Subcutaneous abdominal adipose tissue (tissue), 5 donors: ENCODE results near the gene PCF11.
"Not testable (repeated sequence)": the region's sequence is repeated elsewhere in the genome, so short reads cannot be mapped to it uniquely, and the experiment has no call there.

Experiments used
- H3K27ac ChIP-seq: one replicate; pipeline ENCODE4 v1.7.0; 2013; ENCODE audit warnings: low read depth, mild to moderate bottlenecking, inconsistent platforms, low read length, moderate library complexity
- H3K27me3 ChIP-seq, 5 donors: one replicate each; pipeline ENCODE4 v1.7.0; 2013; ENCODE audit warnings: low read length in 5 of 5, inconsistent platforms in 1 of 5; ENCODE audit not compliant: control insufficient read depth in 5 of 5, insufficient read depth in 4 of 5
- H3K36me3 ChIP-seq, 5 donors: one replicate each; pipeline ENCODE4 v1.7.0; 2013; ENCODE audit warnings: low read length in 5 of 5; ENCODE audit not compliant: control insufficient read depth in 5 of 5, insufficient read depth in 5 of 5
- H3K4me1 ChIP-seq, 5 donors: one replicate each; pipeline ENCODE4 v1.7.0; 2013; ENCODE audit warnings: low read length in 5 of 5, mild to moderate bottlenecking in 3 of 5, moderate library complexity in 1 of 5; ENCODE audit not compliant: control insufficient read depth in 5 of 5, insufficient read depth in 5 of 5
- H3K4me3 ChIP-seq, 5 donors: one replicate each; pipeline ENCODE4 v1.7.0; 2013; ENCODE audit warnings: low read length in 5 of 5, low read depth in 1 of 5
- H3K9ac ChIP-seq, 5 donors: one replicate each; pipeline ENCODE4 v1.7.0; 2013; ENCODE audit warnings: low read length in 5 of 5, mild to moderate bottlenecking in 4 of 5, moderate library complexity in 3 of 5
- H3K9me3 ChIP-seq, 5 donors: one replicate each; pipeline ENCODE4 v1.7.0; 2013; ENCODE audit warnings: low read length in 5 of 5; ENCODE audit not compliant: control insufficient read depth in 5 of 5
- donor health status: healthy.
- donor health status: healthy.
- donor health status: healthy.
- donor health status: healthy.
- donor health status: healthy.

The PCF11 gene

GRCh38 chr11:83124636-83125424 lies 32.1 kb upstream of the PCF11 start:
- Histone ChIP-seq H3K4me3 (no peak overlapping the region), H3K4me1 (no peaks in the 10 kb centered on the region), H3K9ac (no peak overlapping the region), H3K9me3 (no peaks in the 10 kb centered on the region), H3K36me3 (no peaks in the 10 kb centered on the region), H3K27me3 (no peaks in the 10 kb centered on the region), H3K27ac (no peak overlapping the region)

DNA sequence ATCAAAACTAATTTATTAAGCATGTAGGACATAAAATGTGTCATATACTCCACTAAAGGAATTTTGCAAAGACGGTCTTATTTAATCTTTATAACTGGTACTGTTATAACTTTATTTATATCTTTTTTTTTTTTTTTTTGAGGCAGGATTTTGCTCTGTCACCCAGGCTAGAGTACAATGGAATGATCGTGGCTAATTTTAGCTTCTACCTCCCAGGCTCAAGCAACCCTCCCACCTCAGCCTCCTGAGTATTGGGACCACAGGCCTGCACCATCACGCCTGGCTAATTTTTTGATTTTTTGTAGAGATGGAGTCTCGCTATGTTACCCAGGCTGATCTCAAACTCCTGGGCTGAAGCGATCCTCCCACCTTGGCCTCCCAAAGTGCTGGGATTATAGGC lies 31.4 kb upstream of the PCF11 start:
- Histone ChIP-seq H3K4me3 (no peak overlapping the region), H3K9ac (no peak overlapping the region), H3K36me3 (no peaks in the 10 kb centered on the region), H3K9me3 (no peaks in the 10 kb centered on the region), H3K27me3 (no peaks in the 10 kb centered on the region), H3K4me1 (no peaks in the 10 kb centered on the region), H3K27ac (no peak overlapping the region)

DNA sequence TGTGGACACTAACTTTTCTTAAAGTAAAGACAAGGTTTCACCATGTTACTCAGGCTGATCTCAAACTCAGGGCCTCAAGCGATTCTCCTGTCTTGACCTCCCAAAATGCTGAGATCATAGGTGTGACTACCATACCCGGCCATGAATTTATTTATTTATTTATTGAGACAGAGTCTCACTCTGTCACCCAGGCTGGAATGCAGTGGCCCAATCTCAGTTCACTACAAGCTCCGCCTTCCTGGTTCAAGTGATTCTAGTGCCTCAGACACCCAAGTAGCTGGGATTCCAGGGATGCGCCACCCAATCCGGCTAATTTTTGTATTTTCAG lies 29.7 kb upstream of the PCF11 start:
- no peak overlapping the region for H3K27ac ChIP-seq
- H3K27me3 ChIP-seq, result no peaks in the 10 kb centered on the region
- H3K4me3 ChIP-seq, result no peak overlapping the region

DNA sequence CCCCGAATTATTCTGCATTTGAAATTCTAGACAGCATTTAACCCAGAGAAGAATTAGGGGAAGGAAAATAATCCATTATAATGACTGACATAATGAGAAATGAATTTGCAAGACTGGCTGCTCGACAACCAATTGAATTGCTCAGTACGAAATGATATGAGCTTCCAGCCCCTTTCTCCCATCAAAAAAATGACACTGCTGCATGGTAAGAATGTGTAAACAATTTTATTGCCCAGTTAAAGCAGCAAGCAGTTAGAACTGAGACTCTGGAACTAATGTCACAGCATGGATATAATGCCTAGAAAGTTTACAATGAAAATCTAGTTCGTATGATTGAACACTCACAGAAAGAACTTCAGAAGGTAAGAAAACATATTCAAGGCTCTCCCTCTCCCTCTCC lies 24.7 kb upstream of the PCF11 start:
- Histone ChIP-seq H3K9me3 (no peaks in the 10 kb centered on the region), H3K27ac (no peak overlapping the region), H3K4me3 (no peak overlapping the region)

More for the DNA sequence above, 29.7 kb upstream of the PCF11 start:
- Histone ChIP-seq H3K36me3 (no peaks in the 10 kb centered on the region), H3K9me3 (no peaks in the 10 kb centered on the region), H3K4me1 (no peaks in the 10 kb centered on the region), H3K9ac (no peak overlapping the region)

GRCh38 chr11:83133266-83133665 lies 23.7 kb upstream of the PCF11 start:
- H3K9me3 ChIP-seq, H3K4me3 ChIP-seq, H3K4me1 ChIP-seq, H3K9ac ChIP-seq, H3K36me3 ChIP-seq, H3K27me3 ChIP-seq, H3K27ac ChIP-seq: not testable (repeated sequence)

More for the DNA sequence above, 24.7 kb upstream of the PCF11 start:
- Histone ChIP-seq H3K9ac (no peak overlapping the region), H3K4me1 (no peaks in the 10 kb centered on the region), H3K27me3 (no peaks in the 10 kb centered on the region), H3K36me3 (no peaks in the 10 kb centered on the region)

- no peak overlapping the region for H3K9ac ChIP-seq
- H3K9me3 ChIP-seq, result no peaks in the 10 kb centered on the region
- no peak overlapping the region for H3K4me3 ChIP-seq
- H3K27me3 ChIP-seq, result no peaks in the 10 kb centered on the region
- H3K4me1 ChIP-seq, result no peaks in the 10 kb centered on the region
- no peaks in the 10 kb centered on the region for H3K36me3 ChIP-seq
- no peak overlapping the region for H3K27ac ChIP-seq
Measured at GRCh38 chr11:83139310-83139709, 17.6 kb upstream of the PCF11 start.

- Histone ChIP-seq H3K4me3 (no peak overlapping the region), H3K9me3 (no peaks in the 10 kb centered on the region), H3K27ac (no peak overlapping the region), H3K4me1 (peaks cover 0 to 5% (median 0%) of the 10 kb centered on the region in 5 donors), H3K36me3 (no peaks in the 10 kb centered on the region), H3K9ac (no peak overlapping the region), H3K27me3 (no peaks in the 10 kb centered on the region)
Measured at GRCh38 chr11:83140691-83141455, 16.1 kb upstream of the PCF11 start.

DNA sequence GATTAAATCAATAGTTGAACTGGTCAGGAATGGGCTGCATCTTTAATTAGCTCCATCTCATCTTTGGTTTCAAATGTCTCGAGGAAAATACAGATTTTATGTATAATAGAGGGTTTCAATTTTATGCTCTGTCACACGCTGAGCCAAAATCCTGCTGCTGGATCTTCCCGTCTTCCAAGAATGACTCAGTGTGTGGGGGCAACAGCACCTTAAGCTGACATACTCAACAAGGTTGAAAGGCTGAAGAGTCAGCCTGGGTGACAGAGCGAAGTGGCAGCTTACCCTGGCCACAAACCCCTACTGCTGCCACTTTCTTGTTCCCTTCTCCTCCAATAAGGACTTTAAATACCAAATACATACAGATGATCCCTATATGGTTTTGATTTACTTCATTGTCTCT lies 9.0 kb upstream of the PCF11 start:
- no peak overlapping the region for H3K9ac ChIP-seq
- no peaks in the 10 kb centered on the region for H3K9me3 ChIP-seq
- no peaks in the 10 kb centered on the region for H3K27me3 ChIP-seq

DNA sequence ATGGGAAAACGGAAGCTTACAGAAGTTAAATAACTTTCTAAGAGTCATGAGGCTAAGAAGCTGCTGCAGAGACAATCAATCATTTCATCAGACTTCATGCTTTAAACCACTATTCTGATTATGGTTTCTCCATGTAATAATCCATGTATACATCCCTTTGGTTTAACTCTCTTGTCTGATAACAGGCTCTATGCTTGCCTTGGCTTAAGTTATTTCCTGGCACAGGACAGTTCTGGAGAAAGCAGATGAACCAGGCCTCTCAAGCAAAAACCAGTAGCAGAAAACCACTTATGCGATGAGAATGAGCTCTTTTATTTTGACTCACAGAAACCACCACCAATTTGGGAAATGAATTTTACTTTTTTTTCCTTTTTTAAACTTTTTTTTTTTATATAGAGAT lies 6.5 kb upstream of the PCF11 start:
- Histone ChIP-seq H3K9ac (no peak overlapping the region), H3K9me3 (no peaks in the 10 kb centered on the region), H3K4me3 (no peak overlapping the region), H3K27me3 (no peaks in the 10 kb centered on the region), H3K27ac (no peak overlapping the region), H3K4me1 (peaks cover 0 to under 1% (median 0%) of the 10 kb centered on the region in 5 donors), H3K36me3 (no peaks in the 10 kb centered on the region)

More for the DNA sequence above, 9.0 kb upstream of the PCF11 start:
- H3K27ac ChIP-seq, result no peak overlapping the region
- H3K36me3 ChIP-seq, result no peaks in the 10 kb centered on the region
- H3K4me1 ChIP-seq, result peaks cover 0 to 5% (median 0%) of the 10 kb centered on the region in 5 donors
- H3K4me3 ChIP-seq, result no peak overlapping the region

- H3K4me1 ChIP-seq, result peaks cover 0 to 5% (median 0%) of the 10 kb centered on the region in 5 donors
- no peak overlapping the region for H3K4me3 ChIP-seq
- H3K9ac ChIP-seq, result no peak overlapping the region
- no peaks in the 10 kb centered on the region for H3K9me3 ChIP-seq
- H3K27ac ChIP-seq, result no peak overlapping the region
- H3K27me3 ChIP-seq, result no peaks in the 10 kb centered on the region
- no peaks in the 10 kb centered on the region for H3K36me3 ChIP-seq
Measured at GRCh38 chr11:83151274-83151977, 5.5 kb upstream of the PCF11 start.
